Posterior vena cava (tissue), 2 donors: ENCODE measurements around the gene PPIP5K1. TPM values are rescaled to one million over a fixed set of nuclear protein-coding genes. Genes with fewer than 3 reads are reported as not detected.
"Not testable (repeated sequence)": the region's sequence is repeated elsewhere in the genome, so short reads cannot be mapped to it uniquely, and the experiment has no call there.

Experiments used
- DNase-seq: peaks from one replicate; pipeline ENCODE4 v3.0.0-alpha.2; 2020; ENCODE audit warnings: low spot score
- intact Hi-C, 2 donors: fragments of 100-400 bp; cut with DNase I; formaldehyde crosslinking; loops; one replicate each; pipeline versions ENCODE4 v1.14.1 to v1.14.2; 2022 to 2023
- long read RNA-seq, 2 donors: library from polyadenylated mRNA; unstranded; transcript quantifications; one replicate each; pipeline ENCODE4 v2.0.0, GENCODE V29; 2020 to 2021
- total RNA-seq, 2 donors: library from RNA; stranded (reverse); fragmentation: NEBNext Ultra II Directional; extraction: Animal tissue kit (Norgen Biotek cat#: 25700); gene quantifications; one replicate each; pipeline ENCODE4 v1.2.1, GENCODE V29; 2021
- donor health status: DM: yes; HTN: yes; CAD: no.
- donor health status: DM: yes; HTN: yes; CAD: no.

The PPIP5K1 gene
- 10 to 100 TPM; 22.7 to 31.5 TPM for total RNA-seq
- long read RNA-seq, donor 1, partial matches to known transcripts = 0 of 2 reads
- long read RNA-seq, donor 1, other reads (novel, unspliced or antisense) = 2 of 2 reads
- long read RNA-seq, donor 2, partial matches to known transcripts = 1 of 2 reads
- long read RNA-seq, donor 2, other reads (novel, unspliced or antisense) = 1 of 2 reads

- intact Hi-C loops, DNase-seq: not testable (repeated sequence)
These were observed at the start of gene PPIP5K1 for GRCh38 chr15:43589778-43590466. PPIP5K1 (minus strand) TSS chr15:43590208; CDS start chr15:43584504, 5,704 bp downstream.

- intact Hi-C loops, DNase-seq: not testable (repeated sequence)
These were observed 48.6 kb upstream of the PPIP5K1 start for GRCh38 chr15:43638464-43639204.

- intact Hi-C loops, DNase-seq: not testable (repeated sequence)
These were observed 36.9 kb upstream of the PPIP5K1 start for GRCh38 chr15:43626937-43627336.

- DNase-seq = no peak
- intact Hi-C loops = no loop called here
These were observed 35.1 kb upstream of the PPIP5K1 start for GRCh38 chr15:43625106-43625505.

GRCh38 chr15:43622068-43622799, 32.2 kb upstream of the PPIP5K1 start:
- intact Hi-C loops, DNase-seq: not testable (repeated sequence)

- DNase-seq, intact Hi-C loops: not testable (repeated sequence)
These were observed 28.7 kb upstream of the PPIP5K1 start, which contains the start of gene STRC for GRCh38 chr15:43618700-43619099. STRC (minus strand) TSS chr15:43618800; CDS start chr15:43618722, 78 bp downstream.

- intact Hi-C loops, DNase-seq: not testable (repeated sequence)
These were observed 27.7 kb upstream of the PPIP5K1 start for GRCh38 chr15:43617750-43618149.

- peak; percentile 38 for DNase-seq
- intact Hi-C loops = not testable (repeated sequence)
These were observed 12.2 kb upstream of the PPIP5K1 start for GRCh38 chr15:43602233-43602632.

- intact Hi-C loops, DNase-seq: not testable (repeated sequence)
These were observed 10.2 kb upstream of the PPIP5K1 start for GRCh38 chr15:43600200-43600599.

- DNase-seq, intact Hi-C loops: not testable (repeated sequence)
These were observed 9.1 kb upstream of the PPIP5K1 start for GRCh38 chr15:43599131-43599530.

GRCh38 chr15:43593328-43594190, 3.6 kb upstream of the PPIP5K1 start, which contains the start of gene CKMT1B:
CKMT1B (plus strand) TSS chr15:43594027; CDS start chr15:43594219, 192 bp downstream.
- DNase-seq, intact Hi-C loops: not testable (repeated sequence)

GRCh38 chr15:43592841-43593240, 2.8 kb upstream of the PPIP5K1 start:
- DNase-seq, intact Hi-C loops: not testable (repeated sequence)

- intact Hi-C loops, DNase-seq: not testable (repeated sequence)
These were observed 15.4 kb downstream of the PPIP5K1 start for GRCh38 chr15:43574607-43575006.

- intact Hi-C loops, DNase-seq: not testable (repeated sequence)
These were observed 23.4 kb downstream of the PPIP5K1 start for GRCh38 chr15:43566615-43567014.

- intact Hi-C loops, DNase-seq: not testable (repeated sequence)
These were observed 26.2 kb downstream of the PPIP5K1 start for GRCh38 chr15:43563793-43564192.

GRCh38 chr15:43562753-43563152, 27.3 kb downstream of the PPIP5K1 start:
- intact Hi-C loops, DNase-seq: not testable (repeated sequence)

- intact Hi-C loops = no loop called here
- DNase-seq = no peak
These were observed 37.0 kb downstream of the PPIP5K1 start for GRCh38 chr15:43552986-43553385.

- no peak for DNase-seq
- intact Hi-C loops = no loop called here
These were observed 37.8 kb downstream of the PPIP5K1 start for GRCh38 chr15:43552256-43552655.
